GM19455 (cell line): Measurements from ENCODE around the gene CLEC1B.
"Not testable (repeated sequence)": the region's sequence is repeated elsewhere in the genome, so short reads cannot be mapped to it uniquely, and the experiment has no call there.

ENCODE experiments used
- ATAC-seq: cut with Tn5 transposase; IDR thresholded peaks from one replicate; pipeline ENCODE4 v1.9.1; 2021; ENCODE audit not compliant: unreplicated experiment

Gene CLEC1B

GRCh38 chr12:9999016-9999415, at the start of gene CLEC1B:
CLEC1B (minus strand) TSS chr12:9999121; CDS start chr12:9999100, 21 bp downstream.
- ATAC-seq, result no peak

- ATAC-seq, result no peak
Measured at GRCh38 chr12:10048526-10048925, 49.6 kb upstream of the CLEC1B start.

GRCh38 chr12:10042167-10042566, 43.2 kb upstream of the CLEC1B start:
- ATAC-seq, result no peak

- ATAC-seq, result no peak
Measured at GRCh38 chr12:10033783-10034545, 35.0 kb upstream of the CLEC1B start.

GRCh38 chr12:10031771-10032175, 32.9 kb upstream of the CLEC1B start:
- ATAC-seq, result no peak

GRCh38 chr12:10031321-10031720, 32.4 kb upstream of the CLEC1B start:
- ATAC-seq, result no peak

- ATAC-seq, result no peak
Measured at GRCh38 chr12:10030446-10030845, 31.5 kb upstream of the CLEC1B start, which contains the start of gene CLEC9A. CLEC9A (plus strand) TSS chr12:10030682; CDS start chr12:10052688, 22,006 bp downstream.

GRCh38 chr12:10027721-10028120, 28.8 kb upstream of the CLEC1B start:
- ATAC-seq, result no peak

GRCh38 chr12:10027311-10027710, 28.4 kb upstream of the CLEC1B start:
- no peak for ATAC-seq

GRCh38 chr12:10026666-10027065, 27.7 kb upstream of the CLEC1B start:
- not testable (repeated sequence) for ATAC-seq

GRCh38 chr12:10025236-10025635, 26.3 kb upstream of the CLEC1B start:
- ATAC-seq, result no peak

- no peak for ATAC-seq
Measured at GRCh38 chr12:10021342-10021741, 22.4 kb upstream of the CLEC1B start.

- no peak for ATAC-seq
Measured at GRCh38 chr12:10018386-10018785, 19.5 kb upstream of the CLEC1B start.

GRCh38 chr12:10016881-10017280, 18.0 kb upstream of the CLEC1B start:
- ATAC-seq, result no peak

GRCh38 chr12:10015450-10015849, 16.5 kb upstream of the CLEC1B start:
- no peak for ATAC-seq

- ATAC-seq, result no peak
Measured at GRCh38 chr12:10012630-10013330, 13.9 kb upstream of the CLEC1B start.

GRCh38 chr12:10001171-10001776, 2.4 kb upstream of the CLEC1B start:
- ATAC-seq, result no peak

- no peak for ATAC-seq
Measured at GRCh38 chr12:9992296-9992695, 6.6 kb downstream of the CLEC1B start.

GRCh38 chr12:9991876-9992275, 7.0 kb downstream of the CLEC1B start:
- ATAC-seq, result no peak

- no peak for ATAC-seq
Measured at GRCh38 chr12:9980126-9980525, 18.8 kb downstream of the CLEC1B start.

- ATAC-seq, result no peak
Measured at GRCh38 chr12:9977916-9978315, 21.0 kb downstream of the CLEC1B start.

- ATAC-seq, result not testable (repeated sequence)
Measured at GRCh38 chr12:9976626-9977025, 22.3 kb downstream of the CLEC1B start.
